SK-N-SH (cell line): ENCODE data around the gene ZSWIM8.
"Not testable (repeated sequence)": the region's sequence is repeated elsewhere in the genome, so short reads cannot be mapped to it uniquely, and the experiment has no call there.

ENCODE experiments used
- TAF1 ChIP-seq: IDR thresholded peaks from 2 replicates; pipeline ENCODE4 v1.6.1; 2012; ENCODE audit warnings: low read depth, mild to moderate bottlenecking, low read length, moderate library complexity, borderline replicate concordance
- TF ChIP-seq, protein P1 (sequence below): IDR thresholded peaks from 2 replicates; pipeline ENCODE4 v1.4.0; 2012; ENCODE audit warnings: low read depth
- TF ChIP-seq, protein P2 (sequence below): fragments of 200-600 bp; sonication (generic); IDR thresholded peaks from 2 replicates; pipeline ENCODE4 v1.6.1; 2017; ENCODE audit warnings: antibody characterized with exemption, mild to moderate bottlenecking, moderate library complexity

GRCh38 chr10:73795491-73795890 is 10.1 kb downstream of the ZSWIM8 start:
- TF ChIP-seq TAF1 = not testable (repeated sequence)
- TF ChIP-seq, protein P1, sequence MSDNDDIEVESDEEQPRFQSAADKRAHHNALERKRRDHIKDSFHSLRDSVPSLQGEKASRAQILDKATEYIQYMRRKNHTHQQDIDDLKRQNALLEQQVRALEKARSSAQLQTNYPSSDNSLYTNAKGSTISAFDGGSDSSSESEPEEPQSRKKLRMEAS = not testable (repeated sequence)
- TF ChIP-seq, protein P2, sequence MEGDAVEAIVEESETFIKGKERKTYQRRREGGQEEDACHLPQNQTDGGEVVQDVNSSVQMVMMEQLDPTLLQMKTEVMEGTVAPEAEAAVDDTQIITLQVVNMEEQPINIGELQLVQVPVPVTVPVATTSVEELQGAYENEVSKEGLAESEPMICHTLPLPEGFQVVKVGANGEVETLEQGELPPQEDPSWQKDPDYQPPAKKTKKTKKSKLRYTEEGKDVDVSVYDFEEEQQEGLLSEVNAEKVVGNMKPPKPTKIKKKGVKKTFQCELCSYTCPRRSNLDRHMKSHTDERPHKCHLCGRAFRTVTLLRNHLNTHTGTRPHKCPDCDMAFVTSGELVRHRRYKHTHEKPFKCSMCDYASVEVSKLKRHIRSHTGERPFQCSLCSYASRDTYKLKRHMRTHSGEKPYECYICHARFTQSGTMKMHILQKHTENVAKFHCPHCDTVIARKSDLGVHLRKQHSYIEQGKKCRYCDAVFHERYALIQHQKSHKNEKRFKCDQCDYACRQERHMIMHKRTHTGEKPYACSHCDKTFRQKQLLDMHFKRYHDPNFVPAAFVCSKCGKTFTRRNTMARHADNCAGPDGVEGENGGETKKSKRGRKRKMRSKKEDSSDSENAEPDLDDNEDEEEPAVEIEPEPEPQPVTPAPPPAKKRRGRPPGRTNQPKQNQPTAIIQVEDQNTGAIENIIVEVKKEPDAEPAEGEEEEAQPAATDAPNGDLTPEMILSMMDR = not testable (repeated sequence)
